ENCODE data around the gene CACNA2D3.

- TF ChIP-seq CTCF (IDR thresholded peaks at IDR 0.05; ENCODE audit: low read length): no peak
- no peak for TF ChIP-seq EZH2phosphoT487 (IDR thresholded peaks at IDR 0.05; ENCODE audit: low read length)
These were observed 220.3 kb downstream of the CACNA2D3 start for GRCh38 chr3:54342676-54343075.
